Dendritic cell treated with granulocyte-macrophage colony-stimulating factor and Interleukin-4, amounts not matched to agents 40 ng/mL and 50 ng/mL, for 4 days (primary cell): ENCODE data around the gene HLF.
A peak's percentile ranks its signal among the peaks of the same experiment; 100 is the strongest.

Experiments
- H3K27ac Mint-ChIP-seq: one replicate; pipeline ENCODE4 v1.8.0; 2022; ENCODE audit warnings: mild to moderate bottlenecking, mixed read lengths
- H3K27me3 Mint-ChIP-seq: one replicate; pipeline ENCODE4 v1.8.0; 2022; ENCODE audit warnings: mild to moderate bottlenecking, mixed read lengths
- H3K36me3 Mint-ChIP-seq: one replicate; pipeline ENCODE4 v1.8.0; 2022; ENCODE audit warnings: low read depth, mixed read lengths
- H3K4me1 Mint-ChIP-seq: one replicate; pipeline ENCODE4 v1.8.0; 2022; ENCODE audit warnings: low read depth, mixed read lengths
- H3K4me3 Mint-ChIP-seq: one replicate; pipeline ENCODE4 v1.8.0; 2022; ENCODE audit warnings: mild to moderate bottlenecking, moderate library complexity, mixed read lengths
- H3K9me3 Mint-ChIP-seq: one replicate; pipeline ENCODE4 v1.8.0; 2022; ENCODE audit warnings: mixed read lengths
- intact Hi-C: fragments of 100-400 bp; cut with micrococcal nuclease; formaldehyde crosslinking; loops from one replicate; pipeline ENCODE4 v1.15.0; 2022

The HLF gene

DNA sequence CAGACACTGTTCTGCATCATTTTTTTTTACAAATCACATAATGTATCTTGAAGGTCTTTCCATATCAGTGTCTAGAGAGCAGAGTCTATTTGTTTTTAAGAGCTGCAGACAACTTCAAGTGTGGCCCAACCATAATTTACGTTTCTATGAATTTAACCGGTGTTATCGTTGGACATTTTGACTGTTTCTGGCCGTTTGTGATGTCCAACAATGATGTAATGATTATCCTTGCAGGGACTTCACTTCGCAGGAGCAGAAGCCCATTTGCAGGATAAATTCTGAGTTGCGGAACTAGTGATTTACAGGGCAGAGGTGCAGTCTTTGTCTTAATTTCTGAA, 26.9 kb upstream of the HLF start:
- Mint-ChIP-seq H3K27ac (no peak overlapping the region), H3K27me3 (peaks cover 27% of the 10 kb centered on the region), H3K4me1 (peaks cover 14% of the 10 kb centered on the region), H3K36me3 (no peaks in the 10 kb centered on the region), H3K9me3 (peaks cover 7% of the 10 kb centered on the region), H3K4me3 (peak overlapping the region; percentile 67)
- intact Hi-C loops: loop anchor here (2.0 kb wide), 1 partner anchor 27 kb away; the partner anchor contains the start of gene HLF

DNA sequence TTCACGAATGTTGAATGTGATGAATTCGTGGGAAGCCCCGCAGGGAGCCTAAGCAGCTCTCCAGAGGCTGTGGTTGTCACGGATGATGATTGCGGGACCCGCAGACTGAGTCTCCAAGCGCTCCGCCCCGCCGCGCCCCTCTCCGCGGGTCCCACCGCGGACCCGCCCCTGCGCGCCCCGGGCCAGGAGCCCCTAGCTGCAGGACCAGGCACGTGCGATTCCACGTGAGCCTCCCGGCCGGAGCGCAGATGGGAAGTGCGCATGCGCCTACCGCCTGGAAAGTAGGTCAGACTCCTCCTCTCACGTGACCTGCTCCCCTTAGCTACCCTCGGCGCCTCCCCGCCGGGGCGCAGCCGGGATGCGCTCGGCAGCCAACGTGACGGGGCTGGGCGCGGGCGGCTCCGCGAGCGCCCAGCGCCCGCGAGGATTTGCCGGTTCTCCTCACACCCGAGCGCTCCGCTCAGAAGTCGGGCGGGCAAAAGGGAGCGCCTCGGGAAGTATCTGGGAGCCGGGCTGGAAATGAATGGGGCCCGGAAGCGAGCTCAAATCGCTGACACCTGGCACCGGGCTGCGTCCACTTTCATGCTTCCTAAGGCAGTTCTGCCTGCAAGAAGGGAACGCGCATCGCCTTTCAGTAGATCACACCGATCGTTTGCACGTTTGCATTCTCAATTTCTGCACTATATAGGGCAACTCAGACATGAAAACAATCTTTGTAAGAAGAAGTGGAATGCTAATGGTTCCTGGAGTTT, 26.4 kb upstream of the HLF start:
- Mint-ChIP-seq H3K9me3 (peaks cover 7% of the 10 kb centered on the region), H3K27me3 (peaks cover 27% of the 10 kb centered on the region)
- intact Hi-C loops: loop anchor here (2.0 kb wide), 1 partner anchor 26 kb away; the partner anchor contains the start of gene HLF

DNA sequence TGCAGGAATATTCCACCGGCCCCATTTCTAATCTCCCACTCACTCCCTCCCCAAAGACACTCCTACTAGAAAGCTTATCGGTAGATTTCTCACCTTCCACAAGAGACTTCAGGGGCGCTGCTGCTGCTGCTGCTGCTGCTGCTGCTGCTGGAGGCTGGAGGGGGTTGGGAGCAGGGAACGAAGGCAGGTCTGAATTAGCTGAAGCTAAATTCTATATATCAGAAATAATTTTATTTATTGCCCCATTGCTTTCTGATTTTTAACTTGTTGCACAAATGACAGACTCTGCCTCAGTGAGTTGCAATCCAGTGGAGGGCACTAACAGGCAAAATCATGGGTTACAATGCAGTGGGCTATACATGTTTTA, 25.8 kb upstream of the HLF start:
- peak overlapping the region; percentile 67 for H3K4me3 Mint-ChIP-seq
- intact Hi-C loops: loop anchor here (2.0 kb wide), 1 partner anchor 26 kb away; the partner anchor contains the start of gene HLF
- H3K27ac Mint-ChIP-seq: no peak overlapping the region
- H3K27me3 Mint-ChIP-seq: peaks cover 27% of the 10 kb centered on the region
- H3K4me1 Mint-ChIP-seq: peaks cover 14% of the 10 kb centered on the region
- no peaks in the 10 kb centered on the region for H3K36me3 Mint-ChIP-seq
- H3K9me3 Mint-ChIP-seq: peaks cover 7% of the 10 kb centered on the region

More for the DNA sequence above, 26.4 kb upstream of the HLF start:
- no peak overlapping the region for H3K27ac Mint-ChIP-seq
- H3K36me3 Mint-ChIP-seq: no peaks in the 10 kb centered on the region
- H3K4me3 Mint-ChIP-seq: peak overlapping the region; percentile 67
- H3K4me1 Mint-ChIP-seq: peaks cover 14% of the 10 kb centered on the region

DNA sequence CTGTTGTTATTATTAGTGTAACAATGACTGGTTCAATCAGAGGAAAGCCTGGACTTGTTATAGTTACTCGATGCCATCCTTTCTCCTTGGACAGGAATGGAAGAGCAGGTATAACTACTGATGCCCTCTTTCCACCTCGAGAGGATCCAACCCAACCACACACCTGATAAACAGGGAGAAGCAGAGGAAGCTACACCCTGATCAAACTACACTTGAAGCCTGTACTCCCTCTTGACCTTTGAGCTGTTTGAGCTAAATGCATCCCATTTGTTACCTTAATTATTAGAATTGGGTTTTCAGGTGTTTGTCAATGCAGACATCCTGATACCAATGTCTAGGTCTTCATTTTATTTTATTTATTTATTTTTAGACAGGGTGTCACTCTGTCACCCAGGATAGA, 23.7 kb upstream of the HLF start:
- H3K9me3 Mint-ChIP-seq: peaks cover 7% of the 10 kb centered on the region
- no peaks in the 10 kb centered on the region for H3K36me3 Mint-ChIP-seq
- H3K27ac Mint-ChIP-seq: no peak overlapping the region
- intact Hi-C loops: no loop called here
- H3K4me1 Mint-ChIP-seq: peaks cover 14% of the 10 kb centered on the region
- H3K4me3 Mint-ChIP-seq: no peak overlapping the region
- peaks cover 29% of the 10 kb centered on the region for H3K27me3 Mint-ChIP-seq

DNA sequence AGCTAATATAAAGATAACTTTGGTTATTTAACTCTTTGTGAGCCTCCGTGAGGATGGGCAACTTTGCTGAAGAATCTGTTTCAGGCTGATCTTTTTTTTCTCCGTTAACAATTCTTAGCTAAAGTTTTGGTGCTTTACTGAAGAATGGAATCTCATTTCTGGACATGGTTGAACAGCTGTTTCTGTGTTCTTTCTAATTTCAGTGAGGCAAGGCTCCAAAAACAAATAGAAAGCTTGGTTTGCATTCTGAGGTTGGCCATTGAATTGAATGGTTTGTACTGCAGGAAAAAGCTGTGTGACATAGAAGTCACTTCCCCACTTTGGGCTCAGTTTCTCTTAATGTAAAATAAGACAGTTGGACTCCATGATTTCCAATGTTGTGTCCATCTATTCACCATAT, 22.3 kb upstream of the HLF start:
- intact Hi-C loops: no loop called here
- no peak overlapping the region for H3K4me3 Mint-ChIP-seq
- H3K36me3 Mint-ChIP-seq: no peaks in the 10 kb centered on the region
- peaks cover 22% of the 10 kb centered on the region for H3K27me3 Mint-ChIP-seq
- peaks cover 9% of the 10 kb centered on the region for H3K4me1 Mint-ChIP-seq
- peaks cover 8% of the 10 kb centered on the region for H3K9me3 Mint-ChIP-seq
- H3K27ac Mint-ChIP-seq: no peak overlapping the region

DNA sequence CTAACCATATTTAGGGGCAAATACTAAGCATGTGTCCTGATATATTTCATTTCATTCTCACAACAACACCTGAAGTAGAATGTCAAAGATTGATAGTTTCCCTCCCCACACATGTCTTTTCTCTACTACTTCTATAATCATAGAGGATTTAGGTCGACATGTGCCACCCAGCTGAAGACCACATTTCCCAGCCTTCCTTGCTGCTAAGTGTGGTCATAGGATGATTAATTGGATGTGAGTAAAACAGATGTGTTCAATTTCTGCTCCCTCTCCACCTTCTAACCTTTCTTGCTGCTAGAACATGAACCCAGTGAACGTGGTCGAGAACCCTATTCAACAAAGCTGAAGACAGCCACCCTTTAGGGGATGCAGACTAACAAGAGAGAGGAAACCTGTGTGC, 18.8 kb upstream of the HLF start:
- Mint-ChIP-seq H3K27ac (no peak overlapping the region), H3K27me3 (peaks cover 5% of the 10 kb centered on the region), H3K9me3 (peaks cover 15% of the 10 kb centered on the region), H3K36me3 (no peaks in the 10 kb centered on the region), H3K4me3 (no peak overlapping the region), H3K4me1 (no peaks in the 10 kb centered on the region)
- intact Hi-C loops: no loop called here

DNA sequence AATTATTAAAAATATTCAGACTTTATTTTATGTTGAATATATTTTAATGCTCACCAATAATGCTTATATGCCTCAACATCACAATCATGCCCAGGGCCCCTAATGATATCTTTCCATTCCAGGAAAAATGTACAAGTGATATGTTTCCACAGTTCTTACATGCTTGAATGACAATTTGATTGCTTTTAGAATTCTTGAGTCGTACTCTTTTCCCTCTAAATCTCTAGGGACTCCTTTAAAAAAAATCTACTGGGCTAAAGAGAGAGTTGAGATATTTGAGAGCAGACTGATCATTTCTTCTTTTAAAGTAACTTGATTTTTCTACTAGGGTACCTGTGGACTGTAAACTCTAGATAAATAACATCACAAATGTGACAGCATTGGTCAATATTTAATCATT, 18.2 kb upstream of the HLF start:
- no peaks in the 10 kb centered on the region for H3K4me1 Mint-ChIP-seq
- H3K36me3 Mint-ChIP-seq: no peaks in the 10 kb centered on the region
- H3K4me3 Mint-ChIP-seq: no peak overlapping the region
- H3K9me3 Mint-ChIP-seq: peaks cover 15% of the 10 kb centered on the region
- intact Hi-C loops: no loop called here
- H3K27me3 Mint-ChIP-seq: peaks cover 5% of the 10 kb centered on the region
- no peak overlapping the region for H3K27ac Mint-ChIP-seq

DNA sequence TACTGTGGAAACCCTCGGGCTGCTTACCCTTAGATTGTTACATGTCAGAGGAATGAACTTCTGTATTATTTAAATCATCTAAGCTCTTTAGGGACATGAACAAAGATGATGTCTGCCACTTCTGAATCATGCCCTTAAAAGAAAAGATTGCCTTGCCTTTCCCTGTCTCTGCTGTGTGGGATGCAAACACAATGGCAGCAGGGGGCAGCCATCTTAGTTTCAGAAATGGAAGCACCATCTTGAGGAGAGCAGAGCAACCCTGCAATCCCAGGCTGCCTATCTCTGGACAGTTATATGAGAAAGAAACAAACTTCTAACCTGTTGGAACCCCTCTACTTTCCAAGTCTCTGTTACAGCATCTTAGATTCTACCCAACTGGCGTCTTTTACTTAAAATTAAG, 16.7 kb upstream of the HLF start:
- H3K4me3 Mint-ChIP-seq: no peak overlapping the region
- H3K36me3 Mint-ChIP-seq: no peaks in the 10 kb centered on the region
- peaks cover 5% of the 10 kb centered on the region for H3K27me3 Mint-ChIP-seq
- no peak overlapping the region for H3K27ac Mint-ChIP-seq
- no peaks in the 10 kb centered on the region for H3K4me1 Mint-ChIP-seq
- intact Hi-C loops: no loop called here
- peaks cover 9% of the 10 kb centered on the region for H3K9me3 Mint-ChIP-seq

DNA sequence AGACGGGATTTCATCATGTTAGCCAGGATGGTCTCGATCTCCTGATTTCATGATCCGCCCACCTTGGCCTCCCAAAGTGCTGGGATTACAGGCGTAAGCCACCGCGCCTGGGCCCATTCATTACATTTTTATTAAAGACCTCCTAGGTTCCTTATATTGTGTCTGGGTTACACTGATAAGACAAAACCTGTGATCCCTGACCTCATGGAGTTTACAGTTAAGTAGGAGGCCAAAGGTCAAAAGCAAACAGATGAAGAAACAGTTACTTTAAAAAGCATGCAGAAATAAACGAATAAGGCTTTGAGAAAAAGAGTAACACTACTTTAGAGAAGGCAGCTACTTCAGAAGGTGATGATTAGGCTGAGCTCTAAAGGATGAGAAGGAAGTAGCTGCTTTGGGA, 14.9 kb upstream of the HLF start:
- Mint-ChIP-seq H3K36me3 (no peaks in the 10 kb centered on the region), H3K4me1 (no peaks in the 10 kb centered on the region), H3K9me3 (peaks cover 9% of the 10 kb centered on the region), H3K27me3 (peaks cover 5% of the 10 kb centered on the region), H3K27ac (no peak overlapping the region), H3K4me3 (no peak overlapping the region)
- intact Hi-C loops: no loop called here

DNA sequence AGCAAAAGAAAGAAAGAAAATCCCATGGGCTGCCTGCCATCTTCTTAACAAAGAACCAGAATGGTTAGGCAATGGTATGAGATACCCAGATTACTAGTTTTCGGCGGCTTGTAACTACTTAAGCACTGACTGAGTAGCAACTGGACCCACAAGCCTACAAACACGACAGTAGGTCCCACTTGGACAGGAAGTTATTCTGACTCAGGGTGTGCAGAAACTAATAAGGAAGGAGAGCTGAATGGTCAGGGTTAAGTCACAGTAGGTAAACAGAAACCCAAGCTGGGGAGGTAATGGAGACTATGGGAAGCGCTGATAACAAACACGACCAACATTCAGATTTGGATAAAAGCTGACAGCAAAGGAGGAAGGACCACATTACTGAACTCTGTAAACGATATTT, 10.4 kb upstream of the HLF start:
- Mint-ChIP-seq H3K9me3 (no peaks in the 10 kb centered on the region), H3K36me3 (no peaks in the 10 kb centered on the region), H3K27me3 (peaks cover 4% of the 10 kb centered on the region), H3K4me3 (no peak overlapping the region), H3K27ac (no peak overlapping the region), H3K4me1 (no peaks in the 10 kb centered on the region)
- intact Hi-C loops: no loop called here

DNA sequence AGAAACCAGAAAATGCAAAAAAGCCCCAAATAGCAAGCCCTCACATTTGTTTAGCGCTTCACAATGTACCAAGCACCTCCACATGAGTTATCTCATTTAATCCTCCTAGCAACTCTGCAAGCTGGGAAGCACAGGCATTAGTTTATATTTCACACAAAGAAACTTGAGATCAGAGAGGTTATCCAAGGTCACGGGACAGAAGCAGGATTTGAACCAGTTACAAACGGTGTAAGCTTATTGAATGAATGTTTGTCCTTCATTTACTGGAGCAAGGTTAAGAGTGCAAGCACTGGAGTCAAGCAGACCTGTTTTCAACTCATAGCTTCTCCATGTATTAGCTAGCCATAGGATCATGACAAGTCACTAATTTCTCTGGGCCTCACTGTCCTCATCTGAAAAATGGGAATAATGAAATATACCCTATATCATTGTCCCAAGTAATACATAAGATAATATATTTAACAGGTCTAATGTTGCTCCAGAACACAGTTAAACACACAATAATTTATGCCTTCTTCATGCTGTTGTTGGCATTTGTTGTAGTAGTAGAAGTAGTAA, 6.1 kb upstream of the HLF start:
- intact Hi-C loops: no loop called here
- Mint-ChIP-seq H3K4me3 (no peak overlapping the region), H3K36me3 (no peaks in the 10 kb centered on the region), H3K9me3 (peaks cover 8% of the 10 kb centered on the region), H3K27me3 (peaks cover 32% of the 10 kb centered on the region), H3K4me1 (peaks cover 4% of the 10 kb centered on the region), H3K27ac (no peak overlapping the region)

DNA sequence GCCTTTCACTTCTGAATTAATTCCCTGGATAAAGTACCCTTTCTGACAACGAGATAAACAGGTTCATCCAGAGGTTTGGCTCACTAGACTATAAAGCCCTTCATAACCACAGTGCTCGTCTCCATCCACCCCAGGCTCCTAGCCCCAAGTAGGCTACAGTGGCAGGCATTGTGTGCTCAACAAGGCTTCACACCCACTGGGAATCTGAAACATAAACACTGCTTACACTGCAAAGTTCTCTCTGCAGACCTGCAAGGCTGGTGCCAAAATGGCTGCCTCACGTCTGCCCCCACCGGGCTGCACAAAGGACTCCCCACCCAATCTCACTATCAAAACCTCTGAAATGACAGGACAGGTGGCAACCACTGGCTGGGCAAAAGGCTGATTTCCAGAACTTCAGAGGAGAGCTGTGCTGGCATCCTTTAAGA, 5.1 kb upstream of the HLF start:
- no peaks in the 10 kb centered on the region for H3K36me3 Mint-ChIP-seq
- peaks cover 42% of the 10 kb centered on the region for H3K27me3 Mint-ChIP-seq
- H3K4me1 Mint-ChIP-seq: peaks cover 15% of the 10 kb centered on the region
- no peak overlapping the region for H3K27ac Mint-ChIP-seq
- peaks cover 8% of the 10 kb centered on the region for H3K9me3 Mint-ChIP-seq
- intact Hi-C loops: no loop called here
- no peak overlapping the region for H3K4me3 Mint-ChIP-seq

DNA sequence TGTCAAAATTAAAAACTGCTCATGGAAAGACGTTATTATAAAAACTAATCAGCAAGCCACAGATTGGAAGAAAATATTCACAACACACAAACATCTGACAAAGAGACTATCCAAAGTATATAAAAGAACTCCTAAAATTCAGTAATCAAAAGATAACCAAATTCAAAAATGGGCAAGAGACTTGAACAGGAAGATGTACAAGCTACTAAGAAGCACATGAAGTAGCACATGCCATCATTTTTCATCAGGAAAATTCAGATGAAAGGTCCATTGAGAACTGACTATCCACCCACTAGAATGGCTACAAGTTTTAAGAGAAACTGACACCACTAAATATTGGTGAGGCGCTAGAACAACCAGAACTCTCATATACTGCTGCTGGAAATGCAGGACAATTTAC, 3.4 kb upstream of the HLF start:
- Mint-ChIP-seq H3K4me1 (peaks cover 26% of the 10 kb centered on the region), H3K9me3 (peaks cover 8% of the 10 kb centered on the region), H3K27ac (no peak overlapping the region), H3K4me3 (no peak overlapping the region), H3K36me3 (no peaks in the 10 kb centered on the region), H3K27me3 (peaks cover 55% of the 10 kb centered on the region)
- intact Hi-C loops: no loop called here

DNA sequence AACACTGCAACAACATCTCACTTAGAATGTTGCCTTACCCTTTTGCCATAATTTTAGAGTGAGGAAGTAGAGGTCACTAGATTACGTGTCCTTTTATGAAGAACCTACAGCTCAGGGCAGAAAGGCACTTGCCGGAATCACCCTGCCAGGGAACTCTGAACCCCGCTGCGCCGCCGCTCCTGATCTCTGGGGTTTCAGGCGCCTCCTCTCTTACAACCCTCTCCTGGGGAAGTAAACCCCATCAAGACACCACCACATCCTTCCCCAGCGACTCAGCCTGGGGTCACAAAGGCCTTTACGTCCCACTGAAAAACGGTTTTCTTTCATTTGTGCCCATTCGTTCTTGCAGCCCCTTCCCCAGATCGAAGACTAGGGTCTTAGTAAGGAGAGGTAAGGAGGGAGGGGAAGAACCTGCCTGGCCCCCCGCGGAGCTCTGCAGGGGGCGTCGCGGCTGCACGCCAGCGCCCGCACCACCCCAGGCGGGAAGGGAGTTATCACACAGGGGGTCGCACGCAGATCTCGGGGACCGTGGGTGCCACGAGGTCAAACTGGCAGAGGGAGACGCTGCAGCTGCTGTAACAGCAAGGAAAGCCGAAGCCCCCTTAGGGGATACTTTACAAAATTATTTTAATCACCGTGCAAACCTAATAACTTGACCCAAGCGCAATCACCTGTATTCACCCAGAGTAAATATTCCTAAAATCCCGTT, 1.0 kb upstream of the HLF start:
- Mint-ChIP-seq H3K27me3 (peaks cover 78% of the 10 kb centered on the region), H3K27ac (peak overlapping the region; percentile 48), H3K4me3 (peak overlapping the region; percentile 65), H3K4me1 (peaks cover 26% of the 10 kb centered on the region), H3K9me3 (peaks cover 8% of the 10 kb centered on the region), H3K36me3 (no peaks in the 10 kb centered on the region)
- intact Hi-C loops: loop anchor here (2.0 kb wide), 1 partner anchor 25 kb away; no protein-coding TSS in a partner anchor
